Stimulated activated CD8-positive, alpha-beta memory T cell treated with anti-CD3 and anti-CD28 coated beads, Interleukin-12 subunit alpha, Interleukin-12 subunit beta, amount 100 ng/mL, for 24 hours (primary cell): Measurements from ENCODE around the gene FGF14.

Experiments used
- DNase-seq: peaks from one replicate; pipeline ENCODE4 v3.0.0-alpha.2; 2020; ENCODE audit errors: extremely low read depth

Gene FGF14

GRCh38 chr13:101930331-101930730 lies 471.5 kb downstream of the FGF14 start:
- no peak for DNase-seq

DNA sequence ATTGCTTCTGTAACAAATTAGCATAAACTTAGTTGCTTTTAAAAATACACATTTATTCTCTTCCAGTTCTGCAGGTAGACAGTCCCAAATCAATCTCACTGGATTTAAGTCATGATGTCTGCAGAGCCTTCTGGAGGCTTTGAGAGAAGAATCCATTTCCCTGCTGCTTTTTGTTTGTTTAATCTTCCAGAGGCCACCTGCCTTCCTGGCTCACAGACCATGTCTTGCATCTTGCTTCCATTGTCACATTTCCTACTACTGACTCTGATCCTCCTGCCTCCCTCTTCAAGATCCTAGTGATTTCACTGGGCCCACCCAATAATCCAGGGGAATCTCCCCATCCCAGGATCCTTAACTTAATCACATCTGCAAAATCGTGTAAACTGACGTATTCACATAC lies 476.1 kb downstream of the FGF14 start:
- DNase-seq = no peak

- no peak for DNase-seq
These were observed 482.2 kb downstream of the FGF14 start for GRCh38 chr13:101919541-101920181.

DNA sequence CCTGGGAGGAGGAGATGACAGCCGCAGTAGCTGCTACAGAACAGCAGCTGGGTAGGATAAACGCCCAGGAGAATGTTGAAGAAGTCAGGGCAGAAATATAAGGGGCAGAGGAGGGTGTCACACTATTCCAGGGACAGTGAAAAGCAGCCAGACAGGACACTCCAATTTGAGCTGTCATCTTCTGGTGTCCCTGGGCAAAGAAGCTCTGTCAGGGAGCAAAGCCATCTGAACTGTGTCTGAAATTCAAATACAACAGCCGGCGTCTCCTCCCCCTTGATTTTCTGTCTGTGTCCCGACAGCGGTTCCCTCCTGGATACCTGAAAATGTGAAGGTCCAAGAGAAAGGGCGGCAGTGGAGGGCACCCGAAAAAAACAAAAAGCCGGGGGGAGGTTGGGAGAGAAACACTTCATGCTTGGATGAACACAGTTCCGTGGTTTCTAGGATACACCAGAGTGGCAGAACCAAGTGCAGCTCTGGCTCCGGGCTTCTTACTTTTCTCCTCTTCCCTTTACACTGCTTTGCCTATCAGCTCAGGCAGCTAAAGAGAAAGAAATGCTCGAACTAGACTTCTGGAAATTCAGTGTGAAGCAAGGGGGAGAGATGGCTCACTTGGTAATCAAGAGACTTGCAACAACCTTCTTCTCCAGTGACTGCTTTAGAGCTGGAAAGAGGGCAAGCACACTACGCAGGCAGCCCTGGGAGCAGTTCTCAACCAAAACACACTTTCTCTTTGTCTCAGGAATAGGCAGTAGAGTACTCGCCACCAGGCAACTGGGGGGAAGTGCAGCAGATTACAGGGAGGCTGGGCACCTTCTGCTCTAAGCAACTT lies 483.8 kb downstream of the FGF14 start:
- no peak for DNase-seq

- DNase-seq = no peak
These were observed 484.4 kb downstream of the FGF14 start for GRCh38 chr13:101917475-101917810.

DNA sequence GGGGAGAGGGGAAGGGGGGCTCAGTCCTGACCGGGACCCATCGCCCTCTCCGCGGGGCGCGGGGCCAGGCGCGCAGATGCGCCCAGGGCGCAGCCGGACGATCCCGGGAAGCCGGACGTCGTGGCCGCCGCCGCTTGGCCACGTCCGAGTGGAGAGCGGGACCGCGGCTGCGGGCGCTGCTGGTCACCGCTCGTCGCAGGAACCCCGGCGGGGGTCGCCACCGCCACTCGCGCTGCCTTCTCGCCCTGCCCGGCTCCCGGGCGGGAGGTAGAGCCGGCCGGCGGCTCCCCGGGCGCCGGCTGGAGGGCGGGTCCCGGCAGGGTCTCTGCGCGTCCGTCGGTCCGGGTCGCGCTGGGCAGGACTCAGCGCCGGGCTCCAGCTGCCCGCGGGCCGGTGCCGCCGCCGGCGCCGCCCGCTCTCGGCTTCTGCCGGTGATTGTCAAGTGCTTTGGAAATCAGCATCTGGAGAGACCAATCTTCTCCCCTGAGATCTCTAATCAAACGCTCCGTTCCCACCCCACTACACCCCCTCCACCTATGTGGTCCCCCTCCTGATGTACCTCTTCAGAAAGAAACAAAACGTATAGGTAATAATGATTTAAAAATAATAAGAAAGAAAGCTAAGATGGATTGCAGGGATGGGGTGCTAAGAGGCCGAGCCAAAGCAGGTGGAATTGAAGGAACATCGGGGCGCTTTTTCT lies 484.9 kb downstream of the FGF14 start:
- DNase-seq = no peak

GRCh38 chr13:101916108-101916774 lies 485.6 kb downstream of the FGF14 start:
- DNase-seq = no peak

DNA sequence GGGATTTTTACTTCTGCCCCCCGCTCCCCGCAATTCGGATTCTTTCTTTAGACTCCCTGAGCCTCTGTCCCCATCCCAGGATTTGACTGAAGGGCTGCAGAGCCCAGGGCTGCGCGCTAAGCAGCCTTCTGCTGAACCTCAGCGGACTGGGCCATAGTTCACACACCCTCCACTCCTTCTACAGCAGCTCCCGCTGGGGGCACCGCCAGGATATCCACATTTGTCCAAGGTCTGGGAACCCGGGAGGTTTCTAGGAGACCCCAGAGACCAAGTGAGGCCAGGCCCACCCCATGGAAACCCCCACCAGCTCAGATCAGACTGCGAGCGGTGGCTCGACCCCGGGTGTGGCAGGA lies 486.1 kb downstream of the FGF14 start:
- DNase-seq = no peak

DNA sequence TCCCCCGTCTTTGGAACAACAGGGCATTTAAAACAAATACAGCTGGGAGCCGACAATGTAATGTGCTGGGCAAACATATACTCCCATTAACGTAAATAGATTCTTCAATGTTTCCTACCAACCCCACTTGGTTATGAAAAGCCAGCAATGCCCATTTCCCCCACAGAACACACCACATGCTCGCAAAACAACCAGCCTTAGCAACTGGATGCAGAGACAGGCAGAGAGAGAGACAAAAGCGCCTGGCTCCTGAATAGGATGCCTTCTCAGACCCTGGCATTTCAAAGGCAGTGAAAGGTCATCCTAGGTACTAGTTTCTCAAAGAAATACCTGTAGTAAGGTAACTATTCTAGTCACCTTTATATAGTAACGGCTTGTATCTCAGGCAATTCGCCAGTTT lies 486.5 kb downstream of the FGF14 start:
- DNase-seq = no peak

- DNase-seq = no peak
These were observed 490.1 kb downstream of the FGF14 start for GRCh38 chr13:101911752-101912151.

DNA sequence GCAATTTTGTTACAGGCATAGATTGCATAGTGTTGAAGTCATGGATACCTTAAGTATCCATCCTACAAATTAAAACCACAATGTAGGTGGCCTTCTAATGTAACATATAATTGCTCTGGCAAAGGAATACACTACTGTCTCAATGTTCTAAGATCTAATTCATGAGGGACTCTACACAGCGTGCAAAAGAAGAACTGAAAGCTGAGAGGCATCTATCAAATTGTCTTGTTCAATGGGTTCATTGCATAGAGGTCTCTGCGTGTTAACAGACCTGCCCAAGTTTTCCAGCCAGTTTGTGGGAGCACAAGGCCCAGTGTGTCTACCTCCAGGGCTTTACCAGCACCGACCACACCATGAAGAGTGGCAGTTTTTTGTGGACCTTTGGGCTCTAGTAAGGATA lies 498.0 kb downstream of the FGF14 start:
- DNase-seq = no peak

- DNase-seq = no peak
These were observed 503.2 kb downstream of the FGF14 start for GRCh38 chr13:101898676-101899075.

- DNase-seq = no peak
These were observed 505.3 kb downstream of the FGF14 start for GRCh38 chr13:101896541-101896940.

DNA sequence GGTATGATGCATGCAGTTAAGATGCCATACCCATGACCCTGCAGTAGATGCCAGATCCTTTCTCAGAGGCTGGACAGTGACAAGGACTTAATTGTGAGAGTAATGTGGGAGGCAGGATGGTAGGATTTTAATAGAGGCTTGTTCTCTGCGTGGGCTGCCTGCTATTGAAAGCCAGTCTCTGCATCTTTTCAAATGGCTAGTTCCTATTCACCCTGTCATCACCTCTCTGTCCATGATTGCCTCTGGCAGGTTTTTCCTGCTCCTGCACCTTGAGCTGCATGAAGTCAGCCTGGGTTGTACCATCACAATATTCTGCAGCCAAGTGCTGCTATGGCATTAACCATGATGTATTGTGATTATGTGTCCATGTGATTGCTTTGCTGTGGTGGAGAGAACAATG lies 508.8 kb downstream of the FGF14 start:
- no peak for DNase-seq

DNA sequence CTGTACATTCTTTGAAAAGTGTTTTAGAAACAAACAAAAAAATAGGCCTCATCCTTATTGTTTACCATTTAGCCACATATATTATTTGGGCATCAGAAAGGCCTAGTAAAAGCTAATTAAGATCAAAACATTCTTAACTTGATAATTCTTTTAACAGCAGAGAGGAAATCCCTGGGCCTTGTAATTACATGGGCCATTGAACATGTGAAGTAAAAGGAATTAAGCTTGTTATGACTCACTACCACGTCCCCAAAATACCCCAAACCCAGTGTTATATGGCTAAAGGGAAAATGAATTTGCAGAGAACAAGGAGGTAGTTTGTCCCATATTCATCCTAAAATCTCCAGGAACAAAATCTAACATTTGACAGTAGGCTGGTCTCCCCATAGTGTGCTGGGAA lies 509.6 kb downstream of the FGF14 start:
- no peak for DNase-seq

DNA sequence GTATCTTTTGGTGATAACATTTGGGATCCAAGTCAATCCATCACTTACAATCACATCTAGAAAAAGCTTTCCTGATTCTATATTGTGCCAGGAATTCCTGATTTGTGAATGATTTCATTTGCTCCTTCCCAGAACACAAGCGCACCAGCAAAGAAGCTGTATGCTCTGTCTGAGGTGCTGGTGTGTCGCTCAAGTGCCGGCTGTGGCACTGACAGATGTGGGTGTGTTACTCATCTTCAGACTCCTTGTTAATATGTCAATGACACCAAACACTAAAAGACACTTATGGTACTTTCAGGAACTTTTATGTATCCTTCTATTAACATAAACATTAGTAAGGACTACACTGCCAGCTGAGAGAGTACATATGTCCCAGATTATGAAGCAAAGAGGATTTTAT lies 520.3 kb downstream of the FGF14 start:
- DNase-seq = no peak

GRCh38 chr13:101880581-101880980 lies 521.3 kb downstream of the FGF14 start:
- no peak for DNase-seq

- DNase-seq = no peak
These were observed 524.9 kb downstream of the FGF14 start for GRCh38 chr13:101876951-101877350.

GRCh38 chr13:101875717-101876393 lies 526.0 kb downstream of the FGF14 start:
- DNase-seq = no peak

DNA sequence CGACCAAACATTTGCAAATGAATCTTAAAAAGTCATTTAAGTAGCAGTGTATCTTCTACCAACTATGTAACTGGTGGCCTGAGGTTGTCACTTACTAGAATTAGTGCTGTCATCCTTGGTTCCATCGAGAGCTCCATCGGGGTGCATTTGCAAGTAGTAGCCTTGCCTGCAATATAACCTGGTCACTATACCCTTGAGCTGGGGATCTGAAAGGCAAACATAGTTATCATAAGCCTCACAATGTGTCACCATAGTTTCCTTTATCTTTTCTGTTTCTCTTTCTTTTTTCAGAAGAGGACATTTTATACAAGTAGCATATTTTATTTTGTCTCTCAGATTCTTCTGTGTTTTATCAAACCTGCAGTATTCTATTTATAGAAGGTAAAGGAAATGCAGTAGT lies 526.8 kb downstream of the FGF14 start:
- no peak for DNase-seq

DNA sequence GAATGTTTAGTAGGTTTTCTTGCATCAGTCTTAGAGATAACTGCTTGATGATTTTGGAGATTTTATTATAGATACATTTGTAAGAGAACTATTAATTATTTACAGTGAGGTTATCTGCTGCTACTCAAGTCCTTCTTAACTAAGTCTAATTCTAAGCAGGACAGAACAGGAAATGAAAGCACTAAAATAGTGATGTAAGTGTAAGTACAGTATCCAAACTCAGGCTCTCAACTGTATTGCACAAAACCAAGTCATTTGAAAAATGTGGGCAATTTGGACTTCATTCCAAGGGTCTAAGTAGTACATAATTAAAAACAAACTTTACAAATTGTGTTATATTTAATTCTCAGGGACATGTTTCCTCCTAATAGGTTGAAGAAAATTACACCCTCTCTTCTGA lies 532.3 kb downstream of the FGF14 start:
- no peak for DNase-seq
